Spleen (tissue), 11 donors: ENCODE results near the gene LRRC7. TPM values are rescaled to one million over a fixed set of nuclear protein-coding genes. Genes with fewer than 3 reads are reported as not detected.

Experiments
- DNase-seq: peaks from one replicate; pipeline ENCODE4 v3.0.0-alpha.2; 2020
- H3K27ac ChIP-seq, 8 donors: fragments of 200-600 bp; sonication (generic) in 7 of 8; 1 replicate in 4 of 8; 2 replicates in 4 of 8; pipeline versions ENCODE4 v1.5.0 to v1.8.0; 2016 to 2021; ENCODE audit warnings: inconsistent platforms in 4 of 8, mild to moderate bottlenecking in 4 of 8, moderate library complexity in 1 of 8
- H3K27me3 ChIP-seq, 7 donors: fragments of 200-600 bp; sonication (generic) in 6 of 7; replicated peaks in 1 of 7; 1 replicate in 4 of 7; 2 replicates in 3 of 7; pipeline versions ENCODE4 v1.5.0 to v1.8.0; 2016 to 2021; ENCODE audit warnings: inconsistent platforms in 3 of 7, mild to moderate bottlenecking in 1 of 7
- H3K36me3 ChIP-seq, 6 donors: fragments of 200-600 bp; sonication (generic) in 5 of 6; 1 replicate in 4 of 6; 2 replicates in 2 of 6; pipeline versions ENCODE4 v1.5.0 to v1.8.0; 2016 to 2021; ENCODE audit warnings: inconsistent platforms in 2 of 6
- H3K4me1 ChIP-seq, 6 donors: fragments of 200-600 bp; sonication (generic) in 5 of 6; 1 replicate in 3 of 6; 2 replicates in 3 of 6; pipeline versions ENCODE4 v1.5.0 to v1.8.0; 2016 to 2021; ENCODE audit warnings: inconsistent platforms in 3 of 6
- H3K4me3 ChIP-seq, 8 donors: fragments of 200-600 bp; sonication (generic) in 7 of 8; 1 replicate in 4 of 8; 2 replicates in 4 of 8; pipeline versions ENCODE4 v1.5.0 to v1.8.0; 2016 to 2021; ENCODE audit warnings: inconsistent platforms in 4 of 8, mild to moderate bottlenecking in 4 of 8, moderate library complexity in 2 of 8
- H3K9me3 ChIP-seq, 8 donors: fragments of 200-600 bp; sonication (generic) in 7 of 8; 1 replicate in 4 of 8; 2 replicates in 4 of 8; pipeline versions ENCODE4 v1.5.0 to v1.8.0; 2016 to 2021; ENCODE audit warnings: inconsistent platforms in 4 of 8
- CTCF ChIP-seq, 11 experiments: fragments of 200-600 bp in 7 of 11; fragments of 450-650 bp in 4 of 11; sonication (generic) in 4 of 11; IDR thresholded peaks in 8 of 11; conservative IDR thresholded peaks in 3 of 11; 1 replicate in 7 of 11; 2 replicates in 4 of 11; pipeline versions ENCODE4 v1.4.0 to v1.8.0; 2016 to 2021; ENCODE audit warnings: antibody characterized with exemption in 11 of 11, inconsistent platforms in 4 of 11, mild to moderate bottlenecking in 1 of 11
- POLR2A ChIP-seq, 3 donors: fragments of 450-650 bp; IDR thresholded peaks; one replicate each; pipeline ENCODE4 v1.5.1; 2017; ENCODE audit warnings: antibody characterized with exemption in 3 of 3, mild to moderate bottlenecking in 1 of 3
- POLR2AphosphoS5 ChIP-seq, 3 donors: sonication (generic); formaldehyde crosslinking; IDR thresholded peaks; one replicate each; pipeline ENCODE4 v1.5.1; 2017; ENCODE audit warnings: antibody characterized with exemption in 3 of 3
- WGBS, 5 donors: extraction: QIAGEN DNeasy Blood & Tissue Kit in 3 of 5; methylation state at CpG; one replicate each; pipeline versions ENCODE4 v1.1.5 to v1.1.7; 2013 to 2018; 5-methylcytosine and 5-hydroxymethylcytosine counted together
- intact Hi-C: fragments of 100-400 bp; cut with DNase I; formaldehyde crosslinking; loops from one replicate; pipeline ENCODE4 v1.15.0; 2023; ENCODE audit warnings: low total_unique reads
- polyA plus RNA-seq, 3 donors: library from polyadenylated mRNA; stranded (reverse); fragments of 200-250 nt; gene quantifications; one replicate each; pipeline ENCODE4 v1.2.1, GENCODE V29; 2013
- total RNA-seq, 7 donors: library from RNA; depleted of rRNA in 3 of 7; stranded (reverse); fragments of >200 nt in 3 of 7; fragmentation: NEBNext Ultra II Directional in 4 of 7; extraction: Animal tissue kit (Norgen Biotek cat#: 25700) in 4 of 7; gene quantifications; one replicate each; pipeline versions ENCODE4 v1.1.0 to v1.2.1, GENCODE V29; 2016 to 2021
- donor health status: healthy with polysubstance abuse.
- donor health status: DM: no; HTN: no; CAD: no; lungs with moderate emphysema.
- donor health status: DM: no; HTN: no; CAD: no.
- donor health status: Bipolar disorder and iron deficiency.
- donor health status: healthy.
- donor health status: DM: no; HTN: no; CAD: no.
- donor health status: DM: yes; HTN: yes; CAD: no.

Gene LRRC7
- total and polyA plus RNA-seq, 10 donors = 0.02 to 0.63 (median 0.13) TPM; not detected in 4

GRCh38 chr1:69671363-69672010, 103.8 kb downstream of the LRRC7 start:
- WGBS, 5 donors = 62 to 77% (median 73%) methylated on average over 7 of the region's 7 CpGs
- intact Hi-C loops = no loop called here
- H3K27ac ChIP-seq = no peak overlapping the region
- H3K36me3 ChIP-seq = no peaks in the 10 kb centered on the region
- peaks cover 0 to 19% (median 12%) of the 10 kb centered on the region in 8 donors for H3K9me3 ChIP-seq
- no peak for TF ChIP-seq CTCF (IDR thresholded peaks at IDR 0.05 in 8 of 11, conservative IDR thresholded peaks at IDR 0.05 in 3 of 11)
- TF ChIP-seq POLR2AphosphoS5 (IDR thresholded peaks at IDR 0.05) = no peak
- TF ChIP-seq POLR2A (IDR thresholded peaks at IDR 0.05) = no peak
- H3K27me3 ChIP-seq = no peaks in the 10 kb centered on the region
- no peak overlapping the region for H3K4me3 ChIP-seq
- peak; percentile 59 for DNase-seq
- H3K4me1 ChIP-seq = no peaks in the 10 kb centered on the region

GRCh38 chr1:69673321-69673720, 105.6 kb downstream of the LRRC7 start:
- WGBS, 5 donors = 46 to 81% (median 58%) methylated on average over 1 of the region's 1 CpG
- intact Hi-C loops = no loop called here

GRCh38 chr1:69679965-69680364, 112.2 kb downstream of the LRRC7 start:
- H3K27ac ChIP-seq = no peak overlapping the region
- no peaks in the 10 kb centered on the region for H3K4me1 ChIP-seq
- H3K4me3 ChIP-seq = no peak overlapping the region
- no peak for DNase-seq
- intact Hi-C loops = no loop called here
- TF ChIP-seq POLR2AphosphoS5 (IDR thresholded peaks at IDR 0.05) = no peak
- TF ChIP-seq POLR2A (IDR thresholded peaks at IDR 0.05) = no peak
- TF ChIP-seq CTCF (IDR thresholded peaks at IDR 0.05 in 8 of 11, conservative IDR thresholded peaks at IDR 0.05 in 3 of 11) = no peak
- H3K36me3 ChIP-seq = no peaks in the 10 kb centered on the region
- H3K27me3 ChIP-seq = no peaks in the 10 kb centered on the region
- 86 to 99% (median 89%) methylated on average over 2 of the region's 2 CpGs for WGBS, 5 donors
- H3K9me3 ChIP-seq = no peaks in the 10 kb centered on the region

More at GRCh38 chr1:69673321-69673720, 105.6 kb downstream of the LRRC7 start:
- no peak overlapping the region for H3K4me3 ChIP-seq
- no peak for TF ChIP-seq POLR2A (IDR thresholded peaks at IDR 0.05)
- no peak for TF ChIP-seq CTCF (IDR thresholded peaks at IDR 0.05 in 8 of 11, conservative IDR thresholded peaks at IDR 0.05 in 3 of 11)
- no peak for TF ChIP-seq POLR2AphosphoS5 (IDR thresholded peaks at IDR 0.05)
- no peaks in the 10 kb centered on the region for H3K36me3 ChIP-seq
- H3K4me1 ChIP-seq = no peaks in the 10 kb centered on the region
- no peaks in the 10 kb centered on the region for H3K27me3 ChIP-seq
- H3K27ac ChIP-seq = no peak overlapping the region
- H3K9me3 ChIP-seq = peaks cover 0 to 15% (median 7%) of the 10 kb centered on the region in 8 donors
- no peak for DNase-seq

GRCh38 chr1:69686367-69686984, 118.8 kb downstream of the LRRC7 start:
- no peak for DNase-seq
- no peak overlapping the region for H3K4me3 ChIP-seq
- H3K36me3 ChIP-seq = no peaks in the 10 kb centered on the region
- H3K4me1 ChIP-seq = no peaks in the 10 kb centered on the region
- no peak overlapping the region for H3K27ac ChIP-seq
- H3K9me3 ChIP-seq = peaks cover 0 to 15% (median 0%) of the 10 kb centered on the region in 8 donors
- H3K27me3 ChIP-seq = no peaks in the 10 kb centered on the region
- no peak for TF ChIP-seq POLR2AphosphoS5 (IDR thresholded peaks at IDR 0.05)
- 88 to 100% (median 95%) methylated on average over 1 of the region's 1 CpG for WGBS, 5 donors
- intact Hi-C loops = no loop called here
